SU-DHL-6 (cell line): ENCODE data around the gene CTNND2.

Source experiments
- CTCF ChIP-seq: fragments of 200-600 bp; sonication (generic); IDR thresholded peaks from one replicate; pipeline ENCODE4 v1.5.1; 2017; ENCODE audit warnings: antibody characterized with exemption, mild to moderate bottlenecking, low read length, moderate library complexity; ENCODE audit not compliant: insufficient read depth, poor library complexity, severe bottlenecking
- EZH2phosphoT487 ChIP-seq: fragments of 200-600 bp; sonication (generic), shearing (Covaris generic); conservative IDR thresholded peaks from 2 replicates; pipeline ENCODE4 v1.6.1; 2018; ENCODE audit warnings: mild to moderate bottlenecking, antibody characterized with exemption, low read length, moderate library complexity, mixed read lengths

GRCh38 chr5:11251247-11251646 lies 653.0 kb downstream of the CTNND2 start:
- TF ChIP-seq CTCF (no peak), EZH2phosphoT487 (no peak)
